ENCODE measurements around the gene VWC2.
"Not testable (repeated sequence)": the region's sequence is repeated elsewhere in the genome, so short reads cannot be mapped to it uniquely, and the experiment has no call there.

The VWC2 gene

DNA sequence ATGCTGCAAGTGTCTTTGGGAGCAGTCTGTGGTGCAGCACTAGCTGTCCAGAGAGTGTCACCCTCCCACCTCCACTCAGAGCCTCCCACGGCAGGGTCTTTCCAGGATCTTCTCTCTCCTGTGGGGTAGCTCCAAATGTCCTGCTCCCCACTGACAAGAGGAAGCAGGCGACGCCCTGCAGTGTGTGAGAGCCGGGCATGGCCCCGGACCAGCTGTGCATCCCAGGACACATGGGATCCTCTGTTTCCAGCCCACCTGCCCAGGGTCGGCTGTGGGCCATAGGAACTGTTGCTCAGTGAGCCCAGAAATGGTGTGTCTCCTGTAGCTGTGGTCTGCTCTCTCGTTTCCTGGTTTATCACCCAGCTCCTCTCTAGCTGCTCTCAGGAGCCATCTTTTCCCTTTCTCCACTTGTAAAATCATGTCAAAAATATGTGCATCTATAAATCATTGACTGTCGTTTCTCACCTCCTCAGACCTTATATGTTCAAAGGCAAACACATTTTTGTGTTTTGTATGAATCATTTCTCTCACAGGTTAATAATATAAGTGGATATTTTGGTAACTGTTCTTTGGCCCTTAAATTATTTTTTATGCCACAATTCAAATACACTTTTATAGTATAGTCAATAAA, 74.9 kb downstream of the VWC2 start:
- DNase-seq (ENCODE audit: insufficient read length, low spot score), result no peak
- FAIRE-seq, result no peak

DNA sequence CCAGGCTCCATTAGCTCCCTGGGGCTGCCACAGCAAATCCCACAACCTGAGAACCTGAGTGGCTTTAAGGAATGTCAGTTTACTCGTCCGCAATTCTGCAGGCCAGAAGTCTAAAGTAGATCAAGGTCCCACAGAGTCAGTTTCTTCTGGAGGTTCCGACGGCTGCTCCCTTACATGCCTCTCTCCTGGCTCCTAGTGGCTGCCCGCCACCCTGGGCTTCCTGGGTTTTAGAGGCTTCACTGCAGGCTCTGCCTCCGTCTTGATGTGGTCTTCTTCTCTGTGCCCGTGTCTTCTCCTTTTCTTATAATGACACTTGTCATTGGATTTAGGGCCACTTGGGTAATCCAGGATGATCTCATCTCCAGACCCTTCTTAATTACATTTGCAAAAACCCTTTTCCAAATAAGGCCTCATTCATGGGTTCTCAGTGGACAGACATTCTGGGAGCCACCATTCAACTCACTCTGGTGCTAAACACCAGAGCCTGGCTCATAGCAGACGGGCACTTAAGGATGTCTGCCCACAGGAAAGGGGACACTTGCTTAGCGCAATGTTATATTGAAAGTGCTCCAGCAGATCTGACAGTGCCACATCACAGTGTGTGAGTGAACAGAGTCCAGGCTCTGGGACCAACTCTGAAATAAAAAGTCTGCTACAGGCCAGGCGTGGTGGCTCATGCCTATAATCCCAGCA, 77.6 kb downstream of the VWC2 start:
- DNase-seq (ENCODE audit: insufficient read length, low spot score) (no peak), FAIRE-seq (no peak)

DNA sequence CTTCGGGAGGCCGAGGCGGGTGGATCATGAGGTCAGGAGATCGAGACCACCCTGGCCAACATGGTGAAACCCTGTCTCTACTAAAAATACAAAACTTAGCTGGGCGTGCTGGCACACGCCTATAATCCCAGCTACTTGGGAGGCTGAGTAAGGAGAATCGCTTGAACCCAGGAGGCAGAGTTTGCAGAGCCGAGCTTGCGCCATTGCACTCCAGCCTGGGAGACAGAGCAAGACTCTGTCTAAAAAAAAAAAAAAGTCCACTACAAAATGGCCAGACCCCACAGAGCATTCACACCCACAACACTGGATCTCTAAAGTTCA, 78.1 kb downstream of the VWC2 start:
- not testable (repeated sequence) for FAIRE-seq

DNA sequence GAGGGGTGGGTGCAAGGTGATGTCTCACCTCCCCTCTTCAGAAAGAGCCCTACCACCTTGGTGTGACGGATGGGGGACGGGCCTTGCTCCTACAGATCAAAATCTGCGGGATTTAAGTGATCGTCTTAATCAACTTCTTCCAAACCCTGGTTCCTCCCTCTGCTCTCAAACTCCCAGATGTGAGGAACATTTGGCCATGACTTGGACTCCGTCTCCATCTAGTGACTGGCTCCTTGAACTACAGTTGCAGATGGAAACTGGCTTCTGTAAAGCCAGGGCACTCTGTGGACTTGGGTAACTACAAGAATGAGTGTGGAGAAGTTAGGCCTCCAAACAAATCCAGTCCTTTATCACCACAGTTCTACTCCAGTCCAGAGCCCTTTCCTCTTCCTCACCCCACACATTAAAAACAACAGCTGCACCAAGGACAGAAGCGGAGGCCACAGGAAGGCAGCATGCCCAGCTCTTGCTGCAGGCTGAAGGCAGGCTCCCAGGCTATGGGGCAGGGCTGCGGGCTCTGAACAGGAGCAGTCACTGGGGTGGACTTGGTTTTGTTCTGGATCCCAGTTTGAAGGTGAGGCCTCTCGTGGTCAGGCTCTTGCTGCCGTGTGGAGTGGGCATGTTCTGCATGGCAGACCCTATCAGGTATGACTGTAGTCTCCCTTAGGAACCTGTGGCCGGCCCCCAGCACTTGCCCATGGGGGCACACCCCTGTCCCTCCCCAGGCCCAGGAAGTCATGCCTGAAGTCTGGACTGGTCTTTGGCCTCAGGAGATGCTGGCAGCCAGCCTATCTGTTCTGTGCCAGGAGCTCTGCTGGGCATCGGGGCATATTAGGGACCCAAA, 79.4 kb downstream of the VWC2 start:
- DNase-seq (ENCODE audit: insufficient read length, low spot score) (peak; percentile 8), FAIRE-seq (no peak)

More for the DNA sequence above, 78.1 kb downstream of the VWC2 start:
- DNase-seq (ENCODE audit: insufficient read length, low spot score), result not testable (repeated sequence)

DNA sequence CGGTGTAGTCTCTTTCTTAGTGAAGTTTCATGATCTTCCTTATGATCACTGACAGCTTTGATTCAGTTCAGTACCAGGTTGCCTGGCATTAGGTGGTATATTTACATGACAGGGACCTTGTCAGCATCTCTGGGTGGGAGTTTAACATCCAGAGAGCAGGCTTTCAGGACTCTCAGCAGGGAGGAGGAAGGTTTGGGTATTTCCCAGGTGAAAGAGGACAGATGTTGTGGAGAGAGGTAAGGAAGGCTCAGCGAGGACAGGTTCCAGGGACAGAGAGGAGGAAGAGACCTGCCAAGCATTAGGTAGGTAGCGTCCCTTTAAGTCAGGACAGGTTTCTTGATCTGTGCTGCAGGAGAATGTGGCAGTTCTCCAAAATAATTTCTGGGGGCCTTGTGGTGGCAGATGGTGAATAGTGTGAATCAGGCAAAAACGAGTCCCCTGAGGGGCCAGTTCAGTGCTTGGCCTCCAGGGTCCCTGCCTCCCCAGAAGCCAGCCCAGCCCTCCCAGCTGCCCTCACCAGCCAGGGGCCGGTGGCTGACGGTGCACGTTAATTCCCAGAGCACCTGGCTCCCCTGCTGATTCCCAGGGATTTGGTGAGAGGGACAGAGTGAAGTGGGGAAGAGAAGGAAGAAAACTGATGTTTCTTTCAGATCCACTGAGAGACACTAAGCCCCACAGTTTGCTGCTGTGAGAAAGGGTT, 82.0 kb downstream of the VWC2 start:
- FAIRE-seq, result no peak

DNA sequence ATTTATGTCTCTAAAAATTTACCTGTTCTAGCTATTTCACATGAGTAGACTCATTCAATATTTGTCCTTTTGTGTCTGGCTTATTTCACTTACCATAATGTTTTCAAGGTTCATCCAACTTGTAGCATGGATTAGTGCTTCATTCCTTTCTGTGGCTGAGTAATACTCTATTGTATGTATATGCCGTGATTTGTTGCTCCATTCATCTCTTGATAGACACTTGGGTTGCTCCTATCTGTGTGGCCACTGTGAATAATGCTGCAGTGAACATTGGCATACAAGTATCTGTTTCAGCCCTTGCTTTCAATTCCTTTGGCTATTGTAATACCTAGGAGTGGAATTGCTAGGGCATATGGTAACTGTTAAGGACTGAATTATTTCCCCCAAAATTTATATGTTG, 86.9 kb downstream of the VWC2 start:
- no peak for DNase-seq (ENCODE audit: insufficient read length, low spot score)
- no peak for FAIRE-seq

More for the DNA sequence above, 82.0 kb downstream of the VWC2 start:
- DNase-seq (ENCODE audit: insufficient read length, low spot score), result no peak

DNA sequence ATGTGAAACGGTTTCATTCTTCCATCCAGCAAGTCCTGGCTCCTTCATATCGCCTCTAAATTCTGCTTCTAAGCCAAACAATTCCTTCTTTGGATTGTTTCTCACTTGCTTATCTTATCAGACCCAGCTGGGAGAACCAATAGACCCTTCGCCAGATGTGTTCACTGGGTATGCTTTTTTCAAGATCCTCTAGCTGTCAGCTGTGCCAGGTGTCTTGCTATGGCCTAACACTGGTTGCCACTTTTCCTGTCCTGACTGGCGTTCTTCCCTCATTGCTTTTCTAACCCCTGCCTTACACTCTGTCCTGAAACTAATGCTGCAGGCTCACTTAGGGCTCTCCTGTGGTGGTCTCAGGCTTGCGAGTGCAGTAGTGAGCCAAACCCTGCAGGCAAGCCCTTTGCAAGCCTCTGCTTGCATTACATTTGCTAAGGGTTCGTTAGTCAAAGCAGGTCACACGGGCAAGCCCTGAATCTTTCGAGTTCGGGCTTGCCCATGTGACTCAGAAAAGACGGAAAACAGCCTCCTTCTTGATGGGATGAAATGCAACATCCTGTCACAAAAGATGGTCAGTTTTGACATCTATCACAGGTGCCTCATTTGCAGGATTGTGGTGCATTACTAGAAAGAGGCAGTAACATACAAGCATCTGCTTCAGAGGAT, 92.8 kb downstream of the VWC2 start:
- DNase-seq (ENCODE audit: insufficient read length, low spot score), result no peak
- no peak for FAIRE-seq

DNA sequence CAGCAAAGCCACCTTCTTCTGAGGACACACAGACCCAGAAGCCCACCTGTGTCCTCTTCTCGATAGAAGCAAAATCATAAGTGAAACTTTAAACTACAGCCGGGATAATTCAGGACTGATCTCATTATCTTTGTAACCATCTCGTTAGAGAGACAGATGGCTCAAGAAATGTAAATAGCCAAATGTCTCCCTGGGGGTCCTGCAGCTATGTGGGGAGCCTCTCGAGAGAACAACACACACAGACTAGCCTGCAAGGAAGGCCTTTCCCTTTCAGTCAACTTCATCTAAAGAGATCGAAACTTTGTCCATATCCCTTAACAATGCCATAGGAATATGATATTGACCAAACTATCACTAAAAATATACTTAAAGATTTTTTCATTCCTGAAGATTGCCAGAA, 93.5 kb downstream of the VWC2 start:
- no peak for DNase-seq (ENCODE audit: insufficient read length, low spot score)
- FAIRE-seq, result no peak

DNA sequence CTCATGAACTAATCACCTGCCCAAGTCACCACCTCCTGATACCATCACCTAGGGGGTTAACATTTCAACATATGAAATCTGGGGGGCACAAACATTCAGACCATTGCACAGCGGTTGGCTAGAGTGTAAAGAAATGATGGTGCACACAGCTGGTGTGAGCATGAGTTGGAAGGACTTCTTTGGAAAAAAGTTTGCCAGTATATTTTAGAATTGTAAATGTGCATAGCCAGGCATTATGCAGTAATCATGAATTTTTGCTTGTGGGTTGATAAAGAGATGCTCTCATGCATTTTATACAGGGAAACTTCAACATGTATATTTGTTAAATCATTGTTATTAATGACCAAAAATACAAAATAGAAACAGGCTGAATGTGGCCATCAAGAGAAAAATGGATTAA, 100.0 kb downstream of the VWC2 start:
- FAIRE-seq (no peak), DNase-seq (ENCODE audit: insufficient read length, low spot score) (no peak)

DNA sequence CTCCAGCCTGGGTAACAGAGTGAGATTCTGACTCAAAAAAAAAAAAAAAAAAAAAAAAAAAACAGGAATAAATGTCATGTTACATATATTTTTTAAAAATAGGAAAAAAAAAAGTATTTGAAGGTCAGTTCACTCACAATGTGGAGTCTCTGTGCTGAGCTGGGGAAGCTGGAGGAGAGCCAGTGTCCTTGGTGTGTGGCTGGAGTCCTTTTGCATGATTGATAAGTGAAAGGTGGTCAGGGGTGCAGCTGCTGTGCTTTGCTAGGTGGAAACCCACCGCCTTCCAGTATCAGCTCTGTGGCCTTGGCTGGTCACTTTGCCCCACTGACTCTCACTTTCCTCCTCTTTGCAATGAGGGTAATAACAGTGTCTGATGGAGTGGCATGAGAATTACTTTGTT, 101.9 kb downstream of the VWC2 start:
- DNase-seq (ENCODE audit: insufficient read length, low spot score) (no peak), FAIRE-seq (no peak)

DNA sequence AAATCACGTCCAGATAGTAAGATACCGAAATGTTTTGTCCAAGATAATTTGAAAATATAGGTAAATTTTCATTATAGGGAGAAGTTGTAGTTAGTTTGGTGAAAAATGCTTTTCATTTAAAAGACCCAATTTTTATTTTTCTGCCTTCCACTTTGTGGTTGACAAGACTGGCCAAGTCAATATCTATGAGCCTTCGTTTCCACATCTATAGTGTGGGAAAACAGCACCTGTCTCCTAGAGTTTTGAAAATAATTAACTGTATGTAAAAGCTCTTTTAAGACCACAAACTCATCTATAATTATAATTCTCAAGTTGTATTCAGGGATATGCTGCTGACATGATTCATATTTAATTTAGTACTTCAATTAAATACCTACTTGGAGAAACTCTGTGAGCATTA, 102.8 kb downstream of the VWC2 start:
- DNase-seq (ENCODE audit: insufficient read length, low spot score) (no peak), FAIRE-seq (no peak)

DNA sequence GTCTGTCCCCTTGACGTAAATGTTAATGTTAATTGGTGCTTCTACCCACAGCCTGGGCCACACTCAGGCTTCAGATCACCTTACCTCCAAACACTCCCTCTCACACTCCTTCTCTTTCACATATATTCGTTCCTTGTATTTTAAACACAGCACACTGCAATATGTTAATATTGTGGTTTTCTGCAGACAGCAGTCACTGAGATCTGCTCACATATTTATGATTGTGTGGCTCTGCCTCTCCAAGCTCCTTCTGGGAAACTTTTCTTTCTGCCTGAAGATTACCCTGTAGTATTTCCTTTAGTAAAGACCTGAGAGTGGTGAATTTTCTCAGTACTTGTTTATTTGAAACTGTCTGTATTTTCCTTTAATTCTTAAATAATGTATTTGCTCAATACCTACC, 104.7 kb downstream of the VWC2 start:
- no peak for FAIRE-seq
- no peak for DNase-seq (ENCODE audit: insufficient read length, low spot score)

DNA sequence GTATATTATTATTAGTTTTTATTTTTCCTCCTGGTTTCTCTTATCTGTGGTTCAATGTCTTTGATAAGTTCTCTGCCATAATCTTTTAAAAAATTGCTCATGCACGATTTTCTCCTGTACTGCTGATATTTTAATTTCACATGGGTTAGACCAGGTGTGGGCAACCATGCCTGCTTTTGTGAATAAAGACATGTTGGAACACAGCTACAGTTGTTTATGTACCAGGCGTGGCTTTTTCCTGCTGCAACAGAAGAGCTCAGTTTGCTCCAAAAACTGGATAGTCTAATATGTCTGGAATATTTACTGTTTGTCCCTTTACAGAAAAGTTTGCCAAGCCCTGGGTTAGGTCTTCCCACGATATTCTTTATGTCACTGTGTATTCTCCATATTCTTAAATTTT, 105.2 kb downstream of the VWC2 start:
- no peak for FAIRE-seq
- no peak for DNase-seq (ENCODE audit: insufficient read length, low spot score)

DNA sequence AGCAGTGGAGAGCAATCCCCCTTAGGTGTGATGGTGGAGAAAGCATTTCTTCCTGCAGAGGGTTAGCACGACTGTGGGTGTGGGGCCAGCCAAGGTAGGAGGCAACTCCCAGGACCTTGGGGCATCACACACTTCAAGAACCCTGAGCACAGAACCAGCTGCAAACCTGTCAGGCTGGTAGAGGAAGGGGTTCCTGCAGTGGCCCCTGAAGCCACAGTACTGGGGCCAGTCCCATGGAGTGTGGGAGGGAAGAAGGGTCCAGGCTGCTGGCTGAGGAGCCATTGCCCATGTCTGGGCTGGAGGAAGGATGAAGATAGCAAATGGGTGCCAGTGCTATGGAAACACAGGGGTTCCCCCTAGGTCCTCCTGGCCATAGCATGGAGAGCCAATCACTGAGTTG, 110.5 kb downstream of the VWC2 start:
- FAIRE-seq, result no peak

DNA sequence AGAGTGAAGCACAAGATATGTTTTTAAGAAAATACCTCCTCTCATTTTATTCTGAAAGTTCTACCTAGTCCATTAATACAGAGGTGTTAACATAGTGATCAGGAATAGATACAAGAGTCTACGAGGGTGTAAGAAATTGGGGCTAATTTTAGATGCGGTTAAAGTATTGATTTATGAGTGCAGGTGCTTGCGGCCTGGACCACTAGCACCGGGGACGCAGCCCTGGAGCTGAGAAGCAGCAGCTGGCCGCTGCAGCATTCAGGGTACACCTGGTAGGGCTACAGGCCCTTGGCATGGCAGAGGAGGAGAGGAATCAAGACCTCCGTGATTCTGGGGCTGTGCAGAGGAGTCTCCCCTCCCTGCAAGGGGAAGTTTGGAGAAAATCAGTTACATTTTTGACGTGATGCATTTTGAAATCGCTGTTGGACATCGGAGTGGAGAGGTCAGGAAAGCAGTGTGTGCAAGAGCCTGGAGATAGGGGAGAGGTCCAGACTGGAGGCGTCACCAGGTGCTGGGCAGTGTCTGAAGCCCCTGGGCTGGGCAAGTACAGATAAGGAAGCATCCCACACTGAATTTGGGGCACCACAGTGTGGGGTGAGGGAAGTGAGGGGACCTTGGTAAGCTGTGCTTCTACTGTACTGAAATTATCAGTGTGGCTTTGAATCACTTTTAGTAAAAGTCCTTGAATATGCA, 112.3 kb downstream of the VWC2 start:
- FAIRE-seq (no peak), DNase-seq (ENCODE audit: insufficient read length, low spot score) (no peak)

More for the DNA sequence above, 110.5 kb downstream of the VWC2 start:
- no peak for DNase-seq (ENCODE audit: insufficient read length, low spot score)

DNA sequence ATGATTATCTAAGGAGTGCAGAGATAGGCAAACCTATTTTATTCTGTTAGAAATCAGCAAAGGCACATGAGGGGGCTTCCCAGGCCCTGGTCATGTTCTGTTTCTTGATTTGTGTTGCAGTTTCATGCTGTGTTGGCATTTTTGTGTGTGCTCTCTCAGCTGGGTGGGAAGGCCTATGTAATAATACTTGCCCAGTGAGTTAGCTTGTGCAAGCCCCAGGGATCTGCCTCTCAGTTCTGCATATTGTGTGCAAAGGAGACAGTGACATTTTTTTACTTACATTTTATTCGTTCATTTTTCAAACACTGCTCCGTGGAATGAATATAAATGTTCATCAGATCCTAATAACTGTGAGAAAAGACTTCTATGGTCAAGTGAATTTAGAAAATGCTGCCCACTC, 119.0 kb downstream of the VWC2 start:
- FAIRE-seq (no peak), DNase-seq (ENCODE audit: insufficient read length, low spot score) (no peak)

DNA sequence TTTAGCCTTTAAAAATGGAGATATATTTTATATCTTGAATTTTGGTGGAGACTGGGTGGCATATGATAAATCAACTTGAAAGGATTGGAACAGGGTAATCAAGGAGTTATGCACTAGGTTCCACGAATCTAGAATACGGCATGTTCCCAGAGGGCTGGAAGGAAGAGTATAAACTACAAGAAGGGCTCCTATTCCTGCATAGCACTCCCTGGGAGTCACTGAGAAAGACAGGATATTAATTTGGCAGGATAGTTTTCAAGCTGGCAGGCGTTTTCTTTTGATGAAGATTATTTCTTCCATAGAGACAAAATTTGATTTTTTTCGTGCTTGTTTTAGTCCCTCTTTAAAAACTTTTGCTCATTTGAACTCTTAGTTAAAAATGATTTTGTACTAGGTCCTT, 119.7 kb downstream of the VWC2 start:
- DNase-seq (ENCODE audit: insufficient read length, low spot score) (no peak), FAIRE-seq (no peak)

DNA sequence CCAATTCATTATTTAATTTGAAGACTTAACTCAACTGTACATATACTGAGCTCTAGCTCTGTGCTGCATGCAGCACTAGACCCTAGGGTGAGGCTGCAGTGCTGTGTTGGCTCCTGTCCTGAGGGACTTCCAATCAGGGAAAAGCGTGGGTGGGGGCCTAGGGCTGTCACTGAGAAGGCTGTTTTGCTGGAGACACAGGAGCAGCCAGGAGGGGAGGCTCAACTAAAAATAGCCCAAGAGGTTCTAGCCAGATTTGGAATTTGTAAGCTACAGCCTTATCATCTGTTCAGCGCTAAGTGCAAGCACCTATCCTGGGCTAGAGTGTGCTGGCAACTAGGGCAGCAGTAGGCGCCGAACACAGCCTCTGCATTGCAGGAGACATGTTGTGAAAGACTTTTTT, 121.1 kb downstream of the VWC2 start:
- FAIRE-seq (no peak), DNase-seq (ENCODE audit: insufficient read length, low spot score) (no peak)

DNA sequence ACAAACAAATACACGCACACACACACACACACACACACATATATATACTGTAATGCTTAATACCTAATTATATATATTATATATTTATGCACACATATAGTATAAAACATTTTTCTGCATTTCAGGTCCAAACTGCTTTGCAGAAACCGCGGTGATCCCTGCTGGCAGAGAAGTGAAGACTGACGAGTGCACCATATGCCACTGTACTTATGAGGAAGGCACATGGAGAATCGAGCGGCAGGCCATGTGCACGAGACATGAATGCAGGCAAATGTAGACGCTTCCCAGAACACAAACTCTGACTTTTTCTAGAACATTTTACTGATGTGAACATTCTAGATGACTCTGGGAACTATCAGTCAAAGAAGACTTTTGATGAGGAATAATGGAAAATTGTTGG, 138.5 kb downstream of the VWC2 start:
- DNase-seq (ENCODE audit: insufficient read length, low spot score) (no peak), FAIRE-seq (no peak)

DNA sequence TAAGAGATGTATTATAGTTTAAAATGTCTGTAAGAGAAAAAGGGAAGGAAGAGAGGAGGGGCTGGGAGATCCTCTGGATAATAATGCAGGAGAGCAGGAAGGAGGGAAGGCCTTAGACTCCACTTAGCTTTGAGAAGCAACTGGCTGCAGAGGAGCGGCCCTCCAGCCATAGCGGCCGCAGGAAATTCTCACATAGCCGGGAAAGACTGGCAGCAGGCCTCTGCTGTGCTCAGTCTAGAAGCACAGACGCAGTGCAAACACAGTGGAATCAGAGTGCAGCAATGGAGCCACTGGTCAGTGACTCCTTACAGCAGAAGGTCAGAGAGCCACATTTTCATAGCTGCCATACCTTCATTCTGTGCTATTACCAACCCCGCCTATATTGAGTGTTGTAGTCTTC, 153.3 kb downstream of the VWC2 start:
- DNase-seq (ENCODE audit: insufficient read length, low spot score), result no peak
- no peak for FAIRE-seq

Data from HTR-8/SVneo (cell line).